Measurements from ENCODE around the gene ZFR.

DNA sequence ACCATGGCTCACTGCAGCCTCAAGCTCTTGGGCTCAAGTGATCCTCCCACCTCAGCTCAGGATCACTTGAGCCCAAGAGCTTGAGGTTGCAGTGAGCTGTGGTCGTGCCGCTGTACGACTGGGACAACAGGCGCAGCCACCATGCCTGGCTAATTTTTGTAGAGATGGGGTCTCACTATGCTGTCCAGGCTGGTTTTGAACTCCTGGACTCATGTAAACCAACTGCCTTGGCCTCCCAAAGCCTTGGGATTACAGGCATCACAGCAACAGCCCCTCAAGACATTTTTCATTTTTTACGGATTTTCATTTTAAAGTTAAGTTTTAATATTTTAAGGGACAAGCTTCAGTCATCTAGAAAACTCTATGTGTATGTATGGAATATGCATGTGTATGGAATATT lies 78.9 kb downstream of the ZFR start:
- TF ChIP-seq EZH2phosphoT487 (IDR thresholded peaks at IDR 0.05; ENCODE audit: insufficient read depth, low read depth) (no peak), EZH2 (IDR thresholded peaks at IDR 0.05; ENCODE audit: insufficient read depth, poor library complexity, severe bottlenecking) (no peak)
